ENCODE data around the gene DIAPH3. TPM values are rescaled to one million over a fixed set of nuclear protein-coding genes. Genes with fewer than 3 reads are reported as not detected.

DIAPH3 gene
- total and polyA plus RNA-seq, 2 of the 8 experiments (the other 6 are each of a cell fraction or from before 2014, with no cell fraction given), result 8.0 to 30.8 TPM

- TF ChIP-seq ZNF274 (IDR thresholded peaks at IDR 0.05; ENCODE audit: borderline replicate concordance, extremely low read depth, low read length), result no peak
- TF ChIP-seq PHF8 (conservative IDR thresholded peaks at IDR 0.05; ENCODE audit: low read depth, low read length), result no peak
- TF ChIP-seq BCL11A (IDR thresholded peaks at IDR 0.05; ENCODE audit: low read depth in 2 of 2, low read length in 2 of 2), result no peak
- no peak for TF ChIP-seq JUN (IDR thresholded peaks at IDR 0.05; ENCODE audit: low read depth, low read length)
These were observed 6.7 kb upstream of the DIAPH3 start (continued) for GRCh38 chr13:60170414-60170813.

All from H1 (cell line).